ENCODE results near the gene AIMP1. TPM values are rescaled to one million over a fixed set of nuclear protein-coding genes. Genes with fewer than 3 reads are reported as not detected.

Gene AIMP1
- total RNA-seq, 1 donor from 2014 or later: 25.0 TPM

- TF ChIP-seq, protein P1, sequence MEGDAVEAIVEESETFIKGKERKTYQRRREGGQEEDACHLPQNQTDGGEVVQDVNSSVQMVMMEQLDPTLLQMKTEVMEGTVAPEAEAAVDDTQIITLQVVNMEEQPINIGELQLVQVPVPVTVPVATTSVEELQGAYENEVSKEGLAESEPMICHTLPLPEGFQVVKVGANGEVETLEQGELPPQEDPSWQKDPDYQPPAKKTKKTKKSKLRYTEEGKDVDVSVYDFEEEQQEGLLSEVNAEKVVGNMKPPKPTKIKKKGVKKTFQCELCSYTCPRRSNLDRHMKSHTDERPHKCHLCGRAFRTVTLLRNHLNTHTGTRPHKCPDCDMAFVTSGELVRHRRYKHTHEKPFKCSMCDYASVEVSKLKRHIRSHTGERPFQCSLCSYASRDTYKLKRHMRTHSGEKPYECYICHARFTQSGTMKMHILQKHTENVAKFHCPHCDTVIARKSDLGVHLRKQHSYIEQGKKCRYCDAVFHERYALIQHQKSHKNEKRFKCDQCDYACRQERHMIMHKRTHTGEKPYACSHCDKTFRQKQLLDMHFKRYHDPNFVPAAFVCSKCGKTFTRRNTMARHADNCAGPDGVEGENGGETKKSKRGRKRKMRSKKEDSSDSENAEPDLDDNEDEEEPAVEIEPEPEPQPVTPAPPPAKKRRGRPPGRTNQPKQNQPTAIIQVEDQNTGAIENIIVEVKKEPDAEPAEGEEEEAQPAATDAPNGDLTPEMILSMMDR (conservative IDR thresholded peaks at IDR 0.05; ENCODE audit: low read depth, low read length): peak; percentile 83
- no peak overlapping the region for H3K4me3 ChIP-seq (ENCODE audit: low read depth, low read length)
- DNase-seq (ENCODE audit: low read depth): peak; percentile 16
Measured at GRCh38 chr4:106329041-106329618, 12.8 kb downstream of the AIMP1 start.

GRCh38 chr4:106333186-106333585 is 16.8 kb downstream of the AIMP1 start:
- H3K4me3 ChIP-seq (ENCODE audit: low read depth, low read length): no peak overlapping the region
- TF ChIP-seq, protein P1 (conservative IDR thresholded peaks at IDR 0.05; ENCODE audit: low read depth, low read length): no peak
- no peak for DNase-seq (ENCODE audit: low read depth)

- TF ChIP-seq, protein P1 (conservative IDR thresholded peaks at IDR 0.05; ENCODE audit: low read depth, low read length): no peak
- no peak for DNase-seq (ENCODE audit: low read depth)
- H3K4me3 ChIP-seq (ENCODE audit: low read depth, low read length): no peak overlapping the region
Measured at GRCh38 chr4:106334741-106335470, 18.6 kb downstream of the AIMP1 start.

- DNase-seq (ENCODE audit: low read depth): no peak
Measured at GRCh38 chr4:106336618-106337017, 20.3 kb downstream of the AIMP1 start.

DNA sequence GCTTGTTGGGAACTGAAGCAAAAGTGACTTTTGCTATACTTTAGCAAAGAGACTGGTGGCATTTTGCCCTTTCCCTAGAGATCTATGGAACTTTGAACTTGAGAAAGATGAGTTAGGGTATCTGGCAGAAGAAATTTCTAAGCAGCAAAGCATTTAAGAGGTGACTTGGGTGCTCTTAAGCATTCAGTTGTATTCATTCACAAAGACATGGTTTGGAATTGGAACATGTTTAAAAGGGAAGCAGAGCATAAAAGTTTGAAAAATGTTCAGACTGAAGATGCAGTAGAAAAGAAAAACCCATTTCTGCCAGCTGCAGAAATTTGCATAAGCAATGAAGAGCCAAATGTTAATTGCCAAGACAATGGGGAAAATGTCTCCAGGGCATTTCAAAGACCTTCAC is 21.6 kb downstream of the AIMP1 start:
- DNase-seq (ENCODE audit: low read depth): no peak
- TF ChIP-seq, protein P1 (conservative IDR thresholded peaks at IDR 0.05; ENCODE audit: low read depth, low read length): no peak
- H3K4me3 ChIP-seq (ENCODE audit: low read depth, low read length): no peak overlapping the region

More at GRCh38 chr4:106336618-106337017, 20.3 kb downstream of the AIMP1 start:
- H3K4me3 ChIP-seq (ENCODE audit: low read depth, low read length): no peak overlapping the region
- TF ChIP-seq, protein P1 (conservative IDR thresholded peaks at IDR 0.05; ENCODE audit: low read depth, low read length): no peak

DNA sequence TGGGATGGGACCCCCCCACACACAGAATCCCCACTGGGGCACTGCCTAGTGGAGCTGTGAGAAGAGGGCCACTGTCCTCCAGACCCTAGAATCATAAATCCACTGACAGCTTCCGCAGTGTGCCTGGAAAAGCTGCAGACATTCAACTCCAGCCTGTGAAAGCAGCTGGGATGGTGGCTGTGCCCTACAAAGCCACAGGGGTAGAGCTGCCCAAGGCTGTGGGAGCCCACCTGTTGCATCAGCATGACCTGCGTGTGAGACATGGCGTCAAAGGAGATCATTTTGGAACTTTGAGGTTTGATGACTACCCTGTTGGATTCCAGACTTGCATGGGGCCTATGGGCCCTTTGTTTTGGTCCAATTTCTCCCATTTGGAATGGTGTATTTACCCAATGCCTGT is 22.3 kb downstream of the AIMP1 start:
- no peak for DNase-seq (ENCODE audit: low read depth)
- TF ChIP-seq, protein P1 (conservative IDR thresholded peaks at IDR 0.05; ENCODE audit: low read depth, low read length): no peak
- H3K4me3 ChIP-seq (ENCODE audit: low read depth, low read length): no peak overlapping the region

DNA sequence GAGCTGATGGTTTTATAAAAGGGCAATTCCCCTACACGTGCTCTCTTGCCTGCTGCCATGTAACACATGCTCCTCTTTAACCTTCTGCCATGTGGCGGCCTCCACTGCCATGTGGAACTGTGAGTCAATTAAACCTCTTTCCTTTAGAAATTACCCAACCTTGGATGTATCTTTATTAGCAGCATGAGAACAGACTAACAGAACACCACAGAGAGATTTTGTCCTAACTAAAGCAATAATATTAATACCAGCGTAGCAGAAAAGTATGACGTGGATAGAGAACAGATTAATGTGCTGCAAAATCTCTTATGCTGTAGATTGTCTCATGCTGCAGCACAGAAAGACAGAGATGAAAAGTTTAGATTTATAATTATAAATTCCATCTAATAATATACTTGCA is 23.1 kb downstream of the AIMP1 start:
- TF ChIP-seq, protein P1 (conservative IDR thresholded peaks at IDR 0.05; ENCODE audit: low read depth, low read length): no peak
- H3K4me3 ChIP-seq (ENCODE audit: low read depth, low read length): no peak overlapping the region
- no peak for DNase-seq (ENCODE audit: low read depth)
